Nephron (organoid): Measurements from ENCODE around the gene ELL.
A peak's percentile ranks its signal among the peaks of the same experiment; 100 is the strongest.
"Not testable (repeated sequence)": the region's sequence is repeated elsewhere in the genome, so short reads cannot be mapped to it uniquely, and the experiment has no call there.

Experiments used
- H3K27ac Mint-ChIP-seq, 3 experiments: 2 replicates each; pipeline ENCODE4 v1.8.0; 2020; ENCODE audit warnings: mixed read lengths in 3 of 3, mild to moderate bottlenecking in 2 of 3, moderate library complexity in 1 of 3
- H3K27me3 Mint-ChIP-seq: 2 replicates; pipeline ENCODE4 v1.8.0; 2021; ENCODE audit warnings: low read depth, mild to moderate bottlenecking, moderate library complexity, mixed read lengths
- H3K36me3 Mint-ChIP-seq: 2 replicates; pipeline ENCODE4 v1.8.0; 2020; ENCODE audit warnings: low read depth, mixed read lengths
- H3K4me1 Mint-ChIP-seq: 2 replicates; pipeline ENCODE4 v1.8.0; 2020; ENCODE audit warnings: mixed read lengths
- H3K4me3 Mint-ChIP-seq, 3 experiments: 2 replicates each; pipeline ENCODE4 v1.8.0; 2020; ENCODE audit warnings: mild to moderate bottlenecking in 3 of 3, mixed read lengths in 3 of 3, moderate library complexity in 2 of 3
- H3K9me3 Mint-ChIP-seq: 2 replicates; pipeline ENCODE4 v1.8.0; 2020; ENCODE audit warnings: mixed read lengths
- CTCF ChIP-seq, 3 experiments: fragments of 200-600 bp; sonication (generic); IDR thresholded peaks; one replicate each; pipeline ENCODE4 v1.5.0; 2021; ENCODE audit warnings: antibody characterized with exemption in 3 of 3; ENCODE audit not compliant: unreplicated experiment in 3 of 3

ELL gene

GRCh38 chr19:18541992-18542940, 20.4 kb upstream of the ELL start:
- no peaks in the 10 kb centered on the region for H3K27me3 Mint-ChIP-seq
- no peak for TF ChIP-seq CTCF (IDR thresholded peaks at IDR 0.05; ENCODE audit: unreplicated experiment in 3 of 3)
- H3K4me1 Mint-ChIP-seq, result no peaks in the 10 kb centered on the region
- H3K9me3 Mint-ChIP-seq, result no peaks in the 10 kb centered on the region
- peak overlapping the region; percentile 93 to 94 (median 94) for H3K4me3 Mint-ChIP-seq
- H3K27ac Mint-ChIP-seq, result peak overlapping the region; percentile 40 to 85 (median 82)
- H3K36me3 Mint-ChIP-seq, result peaks cover 22% of the 10 kb centered on the region

- Mint-ChIP-seq H3K4me1 (no peaks in the 10 kb centered on the region), H3K27ac (no peak overlapping the region), H3K36me3 (peaks cover 27% of the 10 kb centered on the region), H3K27me3 (no peaks in the 10 kb centered on the region), H3K9me3 (no peaks in the 10 kb centered on the region), H3K4me3 (peak overlapping the region; percentile 59 to 94 (median 93))
- TF ChIP-seq CTCF (IDR thresholded peaks at IDR 0.05; ENCODE audit: unreplicated experiment in 3 of 3), result no peak
Measured at GRCh38 chr19:18541258-18541991, 19.6 kb upstream of the ELL start.

GRCh38 chr19:18540200-18540599, 18.3 kb upstream of the ELL start:
- Mint-ChIP-seq H3K36me3 (peaks cover 38% of the 10 kb centered on the region), H3K4me3 (peak overlapping the region in 2 of 3 experiments; percentile 10 to 59)
- not testable (repeated sequence) for H3K4me1 Mint-ChIP-seq, H3K9me3 Mint-ChIP-seq, H3K27ac Mint-ChIP-seq, H3K27me3 Mint-ChIP-seq

- no peak for TF ChIP-seq CTCF (IDR thresholded peaks at IDR 0.05; ENCODE audit: unreplicated experiment in 3 of 3)
- Mint-ChIP-seq H3K27me3 (peaks cover 1% of the 10 kb centered on the region), H3K4me1 (no peaks in the 10 kb centered on the region), H3K27ac (no peak overlapping the region), H3K9me3 (no peaks in the 10 kb centered on the region), H3K36me3 (peaks cover 42% of the 10 kb centered on the region), H3K4me3 (no peak overlapping the region)
Measured at GRCh38 chr19:18539372-18539771, 17.5 kb upstream of the ELL start.

GRCh38 chr19:18538115-18538514, 16.2 kb upstream of the ELL start:
- no peak for TF ChIP-seq CTCF (IDR thresholded peaks at IDR 0.05; ENCODE audit: unreplicated experiment in 3 of 3)
- Mint-ChIP-seq H3K4me1 (no peaks in the 10 kb centered on the region), H3K27me3 (peaks cover 3% of the 10 kb centered on the region), H3K4me3 (peak overlapping the region in 1 of 3 experiments; percentile 65), H3K36me3 (peaks cover 44% of the 10 kb centered on the region), H3K9me3 (no peaks in the 10 kb centered on the region), H3K27ac (no peak overlapping the region)

- Mint-ChIP-seq H3K4me3 (no peak overlapping the region), H3K36me3 (peaks cover 49% of the 10 kb centered on the region), H3K27ac (no peak overlapping the region), H3K4me1 (no peaks in the 10 kb centered on the region), H3K9me3 (no peaks in the 10 kb centered on the region), H3K27me3 (peaks cover 3% of the 10 kb centered on the region)
- TF ChIP-seq CTCF (IDR thresholded peaks at IDR 0.05; ENCODE audit: unreplicated experiment in 3 of 3), result no peak
Measured at GRCh38 chr19:18537431-18537830, 15.6 kb upstream of the ELL start.
